ENCODE data around the gene MORC4.

The MORC4 gene

DNA sequence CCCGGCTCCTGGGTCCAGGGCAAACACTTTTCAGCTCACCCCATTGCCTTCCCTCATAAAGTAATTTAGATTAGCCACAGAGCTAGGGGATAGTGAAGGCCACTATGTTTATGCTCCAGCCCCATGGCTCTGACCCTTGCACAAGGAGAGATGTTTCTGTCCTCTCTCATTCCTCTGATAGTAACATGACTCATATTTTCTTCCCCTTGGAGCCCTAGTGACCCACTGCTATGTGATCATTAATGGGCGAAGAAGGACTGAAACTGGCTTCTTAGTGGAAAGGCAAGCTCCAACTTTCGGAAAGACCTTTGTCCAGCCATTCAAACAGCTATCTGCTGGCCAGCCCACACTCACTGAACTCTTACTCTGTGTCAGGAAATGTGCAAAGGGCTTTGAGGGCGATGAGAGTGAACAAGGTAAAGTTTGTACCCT, 67.5 kb downstream of the MORC4 start:
- Histone ChIP-seq H3K4me1 (ENCODE audit: control insufficient read depth, low read depth, low read length) (no peaks in the 10 kb centered on the region), H3K27ac (ENCODE audit: low read length) (no peak overlapping the region), H3K4me3 (ENCODE audit: low read length) (no peak overlapping the region), H3K9ac (ENCODE audit: low read length) (no peak overlapping the region), H3K27me3 (ENCODE audit: control insufficient read depth, insufficient read depth, low read length) (no peaks in the 10 kb centered on the region), H3K9me3 (ENCODE audit: control insufficient read depth, low read depth, low read length) (no peaks in the 10 kb centered on the region), H3K36me3 (ENCODE audit: control insufficient read depth, low read depth, low read length) (no peaks in the 10 kb centered on the region)

DNA sequence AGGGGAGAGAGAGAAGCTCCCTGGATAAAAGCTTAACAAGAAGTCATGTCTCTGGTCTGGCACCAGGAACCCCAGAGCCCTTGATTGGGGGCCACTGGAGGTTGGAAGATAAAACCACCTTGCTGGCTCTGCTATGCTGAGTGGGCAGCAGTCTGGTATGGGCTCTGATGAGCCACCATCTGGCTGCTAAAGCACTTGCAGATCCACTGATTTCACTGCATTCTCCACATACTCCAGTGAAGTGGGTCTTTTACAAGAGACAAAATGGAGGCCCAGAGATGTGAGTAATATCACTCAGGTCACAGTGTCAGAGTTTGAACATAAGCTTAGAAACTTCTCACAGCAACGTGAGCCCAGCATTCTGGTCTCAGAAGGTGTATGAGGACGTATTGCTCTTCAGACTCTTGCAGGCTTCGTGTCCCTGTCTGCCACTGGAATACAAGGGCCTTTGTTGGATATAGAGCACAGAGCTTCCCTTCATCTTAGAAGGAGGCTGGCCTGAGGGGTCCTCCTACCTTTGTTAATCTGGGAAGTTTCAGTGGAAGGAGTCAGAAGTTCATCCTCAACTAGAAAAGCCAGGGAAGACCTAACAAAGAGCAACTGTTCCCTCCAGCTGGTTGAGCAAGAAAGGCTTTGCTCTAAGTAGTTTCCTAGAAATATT, 68.1 kb downstream of the MORC4 start:
- H3K9me3 ChIP-seq (ENCODE audit: control insufficient read depth, low read depth, low read length) = no peaks in the 10 kb centered on the region
- no peak overlapping the region for H3K4me3 ChIP-seq (ENCODE audit: low read length)
- no peaks in the 10 kb centered on the region for H3K4me1 ChIP-seq (ENCODE audit: control insufficient read depth, low read depth, low read length)
- no peak overlapping the region for H3K27ac ChIP-seq (ENCODE audit: low read length)
- no peaks in the 10 kb centered on the region for H3K27me3 ChIP-seq (ENCODE audit: control insufficient read depth, insufficient read depth, low read length)
- H3K36me3 ChIP-seq (ENCODE audit: control insufficient read depth, low read depth, low read length) = no peaks in the 10 kb centered on the region
- no peak overlapping the region for H3K9ac ChIP-seq (ENCODE audit: low read length)

DNA sequence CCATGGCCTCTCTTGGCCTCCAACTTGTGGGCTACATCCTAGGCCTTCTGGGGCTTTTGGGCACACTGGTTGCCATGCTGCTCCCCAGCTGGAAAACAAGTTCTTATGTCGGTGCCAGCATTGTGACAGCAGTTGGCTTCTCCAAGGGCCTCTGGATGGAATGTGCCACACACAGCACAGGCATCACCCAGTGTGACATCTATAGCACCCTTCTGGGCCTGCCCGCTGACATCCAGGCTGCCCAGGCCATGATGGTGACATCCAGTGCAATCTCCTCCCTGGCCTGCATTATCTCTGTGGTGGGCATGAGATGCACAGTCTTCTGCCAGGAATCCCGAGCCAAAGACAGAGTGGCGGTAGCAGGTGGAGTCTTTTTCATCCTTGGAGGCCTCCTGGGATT, 71.8 kb downstream of the MORC4 start:
- Histone ChIP-seq H3K27me3 (ENCODE audit: control insufficient read depth, insufficient read depth, low read length) (no peaks in the 10 kb centered on the region), H3K27ac (ENCODE audit: low read length) (no peak overlapping the region), H3K9ac (ENCODE audit: low read length) (no peak overlapping the region), H3K9me3 (ENCODE audit: control insufficient read depth, low read depth, low read length) (no peaks in the 10 kb centered on the region), H3K4me3 (ENCODE audit: low read length) (no peak overlapping the region), H3K4me1 (ENCODE audit: control insufficient read depth, low read depth, low read length) (no peaks in the 10 kb centered on the region), H3K36me3 (ENCODE audit: control insufficient read depth, low read depth, low read length) (no peaks in the 10 kb centered on the region)

DNA sequence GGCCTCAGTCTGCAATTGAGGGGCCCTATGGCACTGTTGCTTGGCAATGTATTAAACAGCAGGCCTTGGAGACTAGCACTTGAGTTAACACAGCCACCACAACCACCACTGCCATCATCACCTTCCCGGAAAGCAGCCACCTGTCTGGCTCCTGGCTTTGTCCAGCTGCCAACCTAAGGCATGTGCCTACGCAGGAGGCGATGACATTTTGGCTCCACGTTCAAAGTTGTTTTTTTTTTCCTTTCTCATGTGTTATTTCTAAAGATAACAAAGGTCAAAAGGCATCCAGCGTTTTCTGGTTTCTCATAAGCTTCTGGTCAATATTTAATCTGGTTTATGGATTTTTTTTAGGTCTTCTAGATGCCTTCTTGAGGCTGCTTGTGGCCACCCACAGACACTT, 72.3 kb downstream of the MORC4 start:
- H3K27me3 ChIP-seq (ENCODE audit: control insufficient read depth, insufficient read depth, low read length) = no peaks in the 10 kb centered on the region
- H3K36me3 ChIP-seq (ENCODE audit: control insufficient read depth, low read depth, low read length) = no peaks in the 10 kb centered on the region
- no peak overlapping the region for H3K4me3 ChIP-seq (ENCODE audit: low read length)
- no peaks in the 10 kb centered on the region for H3K4me1 ChIP-seq (ENCODE audit: control insufficient read depth, low read depth, low read length)
- no peaks in the 10 kb centered on the region for H3K9me3 ChIP-seq (ENCODE audit: control insufficient read depth, low read depth, low read length)
- H3K9ac ChIP-seq (ENCODE audit: low read length) = no peak overlapping the region
- H3K27ac ChIP-seq (ENCODE audit: low read length) = no peak overlapping the region

DNA sequence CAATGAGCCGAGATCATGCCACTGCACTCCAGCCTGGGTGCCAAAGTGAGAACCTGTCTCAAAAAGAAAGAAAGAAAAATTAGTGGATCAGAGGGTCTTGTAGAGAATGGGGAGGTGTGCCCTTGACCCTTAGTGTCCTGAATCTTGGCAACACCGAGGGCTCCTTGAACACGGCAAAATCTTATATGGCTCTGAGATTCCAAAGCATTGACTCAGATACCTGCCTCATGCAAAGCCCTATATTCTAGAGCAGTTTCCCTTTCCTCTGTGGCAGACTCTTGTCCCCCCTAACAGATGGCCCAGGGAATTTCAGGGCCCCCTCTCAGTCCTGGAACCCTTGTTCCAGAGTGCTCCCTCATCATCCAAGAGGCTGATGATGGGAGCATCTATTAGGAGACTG, 73.0 kb downstream of the MORC4 start:
- H3K9ac ChIP-seq (ENCODE audit: low read length) = no peak overlapping the region
- no peaks in the 10 kb centered on the region for H3K27me3 ChIP-seq (ENCODE audit: control insufficient read depth, insufficient read depth, low read length)
- no peak overlapping the region for H3K4me3 ChIP-seq (ENCODE audit: low read length)
- no peaks in the 10 kb centered on the region for H3K36me3 ChIP-seq (ENCODE audit: control insufficient read depth, low read depth, low read length)
- no peaks in the 10 kb centered on the region for H3K4me1 ChIP-seq (ENCODE audit: control insufficient read depth, low read depth, low read length)
- no peaks in the 10 kb centered on the region for H3K9me3 ChIP-seq (ENCODE audit: control insufficient read depth, low read depth, low read length)
- no peak overlapping the region for H3K27ac ChIP-seq (ENCODE audit: low read length)

DNA sequence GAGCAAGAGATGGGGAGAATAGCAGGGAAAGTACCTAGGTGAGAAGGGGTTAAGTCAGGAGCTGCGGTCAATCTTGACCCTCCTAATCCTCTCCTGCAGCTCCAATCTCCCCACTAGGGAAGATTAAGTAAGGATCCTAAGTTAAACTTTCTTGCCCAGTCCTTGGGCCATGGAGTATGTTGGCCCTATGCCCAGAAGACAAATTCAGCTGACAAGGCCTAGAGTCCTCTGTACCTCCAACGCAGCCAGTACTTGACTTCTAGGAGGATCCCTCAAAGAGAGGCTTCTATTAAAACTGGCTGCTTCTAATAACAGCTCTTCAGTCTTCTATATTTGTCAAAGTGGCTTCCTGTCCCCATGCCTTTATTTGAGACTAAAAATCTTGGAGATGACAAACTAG, 78.4 kb downstream of the MORC4 start:
- peaks cover 6% of the 10 kb centered on the region for H3K27me3 ChIP-seq (ENCODE audit: control insufficient read depth, insufficient read depth, low read length)
- no peaks in the 10 kb centered on the region for H3K9me3 ChIP-seq (ENCODE audit: control insufficient read depth, low read depth, low read length)
- H3K9ac ChIP-seq (ENCODE audit: low read length) = no peak overlapping the region
- H3K27ac ChIP-seq (ENCODE audit: low read length) = no peak overlapping the region
- no peak overlapping the region for H3K4me3 ChIP-seq (ENCODE audit: low read length)
- no peaks in the 10 kb centered on the region for H3K36me3 ChIP-seq (ENCODE audit: control insufficient read depth, low read depth, low read length)
- peaks cover 14% of the 10 kb centered on the region for H3K4me1 ChIP-seq (ENCODE audit: control insufficient read depth, low read depth, low read length)

DNA sequence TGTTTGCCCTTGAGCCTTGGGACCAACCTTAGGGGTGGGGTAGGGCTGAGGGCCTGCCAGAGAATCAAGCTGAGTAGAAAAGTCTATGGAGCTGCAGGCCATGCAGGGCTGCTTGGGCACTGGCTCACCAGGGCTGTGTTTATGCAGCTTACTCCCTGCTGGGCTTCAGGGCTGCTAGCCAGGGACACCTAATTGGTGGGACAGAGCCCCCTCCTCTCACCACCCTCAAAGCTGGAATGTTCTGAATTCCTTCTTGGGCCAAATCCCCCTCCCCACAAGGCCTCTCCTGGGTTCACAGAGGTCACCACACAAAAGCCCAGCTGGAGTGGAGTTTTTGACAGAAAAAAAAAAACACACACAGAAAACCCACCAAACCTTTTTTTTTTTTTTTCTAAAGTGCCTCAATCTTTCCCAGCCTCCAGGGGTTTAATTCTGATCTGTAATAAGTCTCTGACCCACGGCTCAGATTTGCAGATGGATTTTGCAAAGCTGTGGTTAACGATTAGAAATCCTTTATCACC, 80.0 kb downstream of the MORC4 start, which contains the start of gene CLDN2:
Gene CLDN2, plus strand, starts transcription at position 471 of the 521 bp plus-strand sequence. CDS start 7,827 bp downstream, outside the sequence.
- Histone ChIP-seq H3K4me1 (ENCODE audit: control insufficient read depth, low read depth, low read length) (peaks cover 14% of the 10 kb centered on the region), H3K27ac (ENCODE audit: low read length) (no peak within 1 kb of the TSS), H3K4me3 (ENCODE audit: low read length) (no peak within 1 kb of the TSS), H3K9me3 (ENCODE audit: control insufficient read depth, low read depth, low read length) (no peaks in the 10 kb centered on the region), H3K9ac (ENCODE audit: low read length) (no peak within 1 kb of the TSS), H3K27me3 (ENCODE audit: control insufficient read depth, insufficient read depth, low read length) (peaks cover 6% of the 10 kb centered on the region), H3K36me3 (ENCODE audit: control insufficient read depth, low read depth, low read length) (no peaks in the 10 kb centered on the region)

DNA sequence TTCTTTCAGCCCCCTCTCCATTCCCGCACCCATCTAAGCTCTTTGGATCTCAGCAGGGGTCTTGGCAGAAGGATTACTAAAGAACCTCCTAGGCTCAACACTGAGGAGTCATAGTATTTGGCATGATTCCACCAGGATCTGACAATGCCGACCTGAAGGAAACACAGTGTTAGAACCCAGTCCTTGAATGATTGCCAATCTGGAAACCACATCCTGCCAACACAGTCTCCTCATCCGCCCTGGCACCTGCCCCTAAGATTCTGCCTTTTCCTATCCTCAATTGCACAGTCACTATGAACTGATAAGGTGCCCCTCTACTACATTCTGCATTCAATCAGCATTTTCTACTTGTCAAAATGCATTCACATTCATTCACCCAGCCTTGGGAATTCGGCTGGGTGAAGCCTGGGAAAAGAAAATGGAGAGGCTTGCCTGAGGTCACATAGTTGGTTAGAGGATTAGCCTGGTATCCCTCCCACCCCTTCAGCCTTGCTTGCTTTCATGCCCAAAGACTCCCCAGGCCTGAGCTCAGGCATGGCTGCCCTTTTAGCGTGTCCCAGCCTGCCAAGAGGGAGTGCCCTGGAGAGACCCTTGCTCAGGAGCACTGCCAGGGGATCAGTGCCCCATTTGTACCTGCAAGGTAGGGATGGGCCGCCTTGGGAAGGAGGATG, 82.0 kb downstream of the MORC4 start:
- H3K27ac ChIP-seq (ENCODE audit: low read length) = no peak overlapping the region
- no peaks in the 10 kb centered on the region for H3K9me3 ChIP-seq (ENCODE audit: control insufficient read depth, low read depth, low read length)
- H3K4me3 ChIP-seq (ENCODE audit: low read length) = no peak overlapping the region
- no peaks in the 10 kb centered on the region for H3K36me3 ChIP-seq (ENCODE audit: control insufficient read depth, low read depth, low read length)
- no peak overlapping the region for H3K9ac ChIP-seq (ENCODE audit: low read length)
- H3K4me1 ChIP-seq (ENCODE audit: control insufficient read depth, low read depth, low read length) = peaks cover 14% of the 10 kb centered on the region
- peaks cover 6% of the 10 kb centered on the region for H3K27me3 ChIP-seq (ENCODE audit: control insufficient read depth, insufficient read depth, low read length)

DNA sequence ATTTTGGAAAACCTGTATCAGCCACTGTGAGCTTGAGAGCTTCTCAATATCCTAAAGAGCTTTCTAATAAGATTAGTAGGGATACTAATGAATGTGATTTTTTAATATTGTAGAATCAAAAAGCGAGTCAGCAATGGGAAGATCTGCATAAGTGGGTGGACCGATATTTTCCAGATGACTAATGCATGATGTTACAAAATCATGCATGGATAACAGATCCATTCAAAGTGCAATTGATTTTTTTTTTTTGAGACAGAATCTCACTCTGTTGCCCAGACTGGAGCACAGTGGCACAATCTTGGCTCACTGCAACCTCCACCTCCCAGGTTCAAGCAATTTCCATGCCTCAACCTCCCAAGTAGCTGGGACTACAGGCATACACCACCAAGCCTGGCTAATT, 87.1 kb downstream of the MORC4 start:
- Histone ChIP-seq H3K9ac (ENCODE audit: low read length) (no peak overlapping the region), H3K27ac (ENCODE audit: low read length) (no peak overlapping the region), H3K27me3 (ENCODE audit: control insufficient read depth, insufficient read depth, low read length) (no peaks in the 10 kb centered on the region), H3K4me3 (ENCODE audit: low read length) (no peak overlapping the region), H3K36me3 (ENCODE audit: control insufficient read depth, low read depth, low read length) (no peaks in the 10 kb centered on the region), H3K4me1 (ENCODE audit: control insufficient read depth, low read depth, low read length) (no peaks in the 10 kb centered on the region), H3K9me3 (ENCODE audit: control insufficient read depth, low read depth, low read length) (no peaks in the 10 kb centered on the region)

DNA sequence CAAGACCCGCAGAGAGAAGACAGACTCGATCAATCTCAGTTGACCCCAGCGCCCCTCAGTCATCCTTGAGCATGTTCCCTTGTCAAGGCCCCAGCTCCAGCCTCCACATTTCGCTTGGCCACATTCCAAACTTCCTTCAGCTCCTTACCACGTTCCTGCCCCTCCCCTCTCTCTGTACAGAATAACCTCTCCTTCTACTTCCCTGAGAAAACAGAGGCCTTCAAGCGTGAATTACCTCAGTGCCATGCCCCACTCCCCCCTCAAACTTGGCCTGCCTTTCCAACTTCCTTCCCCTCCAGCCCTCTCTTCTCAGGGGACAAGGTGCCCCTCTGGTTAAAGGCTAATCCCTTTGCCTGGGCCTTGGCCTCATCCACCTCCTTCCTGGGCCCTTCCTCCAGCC, 93.7 kb downstream of the MORC4 start:
- Histone ChIP-seq H3K9me3 (ENCODE audit: control insufficient read depth, low read depth, low read length) (no peaks in the 10 kb centered on the region), H3K27ac (ENCODE audit: low read length) (no peak overlapping the region), H3K36me3 (ENCODE audit: control insufficient read depth, low read depth, low read length) (no peaks in the 10 kb centered on the region), H3K27me3 (ENCODE audit: control insufficient read depth, insufficient read depth, low read length) (no peaks in the 10 kb centered on the region), H3K9ac (ENCODE audit: low read length) (no peak overlapping the region), H3K4me1 (ENCODE audit: control insufficient read depth, low read depth, low read length) (no peaks in the 10 kb centered on the region), H3K4me3 (ENCODE audit: low read length) (no peak overlapping the region)

DNA sequence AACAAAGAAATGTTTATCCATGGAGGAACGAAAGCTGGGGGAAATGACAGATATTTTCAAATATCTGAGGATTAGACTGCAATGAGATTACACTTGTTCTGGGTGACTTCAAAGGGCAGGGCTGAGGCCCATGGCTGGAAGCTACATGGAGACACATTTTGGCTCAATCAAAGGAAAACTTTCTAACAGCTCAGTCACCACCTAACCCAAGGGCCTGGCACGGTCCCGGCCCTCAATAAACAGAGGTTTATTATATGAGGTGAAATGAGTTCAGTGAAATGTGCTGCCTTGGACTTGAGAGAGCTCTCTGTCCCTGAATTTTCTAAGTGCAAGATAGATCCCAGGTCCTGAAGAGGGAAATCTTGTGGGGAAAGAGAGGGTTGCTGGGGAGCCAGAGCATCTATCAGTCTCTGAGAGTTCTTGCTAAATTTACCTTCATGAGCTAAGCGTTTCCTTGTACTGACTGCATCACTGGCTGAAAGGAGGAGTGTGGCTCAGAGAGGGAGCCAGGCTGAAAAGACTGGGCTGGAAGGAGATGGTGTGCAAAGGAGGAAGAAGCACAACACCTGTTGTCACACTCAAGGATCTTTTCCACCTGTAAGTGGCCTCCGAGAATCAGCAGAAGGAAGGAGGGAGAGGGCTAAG, 94.8 kb downstream of the MORC4 start:
- no peaks in the 10 kb centered on the region for H3K4me1 ChIP-seq (ENCODE audit: control insufficient read depth, low read depth, low read length)
- no peak overlapping the region for H3K4me3 ChIP-seq (ENCODE audit: low read length)
- H3K27ac ChIP-seq (ENCODE audit: low read length) = no peak overlapping the region
- H3K9me3 ChIP-seq (ENCODE audit: control insufficient read depth, low read depth, low read length) = no peaks in the 10 kb centered on the region
- H3K9ac ChIP-seq (ENCODE audit: low read length) = no peak overlapping the region
- no peaks in the 10 kb centered on the region for H3K36me3 ChIP-seq (ENCODE audit: control insufficient read depth, low read depth, low read length)
- no peaks in the 10 kb centered on the region for H3K27me3 ChIP-seq (ENCODE audit: control insufficient read depth, insufficient read depth, low read length)
